Midbrain (tissue), 1 donor: ENCODE measurements around the gene PHACTR4.
"Not testable (repeated sequence)": the region's sequence is repeated elsewhere in the genome, so short reads cannot be mapped to it uniquely, and the experiment has no call there.

Experiments used
- DNase-seq: peaks from one replicate; lab custom pipeline; 2025; lab: John Stamatoyannopoulos, UW

The PHACTR4 gene

GRCh38 chr1:28503117-28503516, 133.6 kb downstream of the PHACTR4 start:
- no peak for DNase-seq

- DNase-seq = peak; percentile 97
Observed at GRCh38 chr1:28505406-28506187, 136.1 kb downstream of the PHACTR4 start, which contains the start of gene RCC1. Gene RCC1, plus strand, starts transcription at chr1:28506043. Its CDS starts 23,824 bp downstream, at chr1:28529867.

DNA sequence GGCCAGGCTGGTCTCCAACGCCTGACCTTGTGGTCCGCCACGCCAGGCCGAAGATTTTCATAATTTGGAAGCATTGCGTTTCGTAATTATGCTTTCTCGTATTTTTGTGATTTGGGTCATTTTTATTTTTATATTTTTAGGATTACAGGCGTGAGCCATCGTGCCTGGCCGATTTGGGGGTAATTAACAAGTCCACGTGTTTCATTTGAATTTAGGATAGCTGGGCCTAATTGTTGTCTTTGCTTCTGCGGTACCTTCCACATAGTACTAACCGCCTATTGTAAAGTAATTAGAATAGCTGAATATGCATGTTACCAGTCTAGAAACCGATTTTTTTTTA, 137.3 kb downstream of the PHACTR4 start:
- DNase-seq = no peak

DNA sequence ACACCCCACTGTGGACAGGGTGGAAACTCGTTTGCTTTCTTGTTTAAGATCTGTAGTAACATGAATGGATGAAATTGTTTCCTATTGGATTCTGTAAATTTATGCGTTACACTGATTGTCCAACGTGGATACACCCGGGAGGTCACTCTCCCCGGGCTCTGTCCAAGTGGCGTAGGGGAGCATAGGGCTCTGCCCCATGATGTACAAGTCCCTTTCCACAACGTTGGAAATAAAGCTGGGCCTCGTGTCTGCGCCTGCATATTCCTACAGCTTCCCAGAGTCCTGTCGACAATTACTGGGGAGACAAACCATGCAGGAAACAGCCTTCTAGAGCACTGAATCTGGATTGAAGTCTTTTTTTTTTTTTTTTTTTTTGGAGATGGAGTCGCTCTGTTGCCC, 137.7 kb downstream of the PHACTR4 start:
- no peak for DNase-seq

DNA sequence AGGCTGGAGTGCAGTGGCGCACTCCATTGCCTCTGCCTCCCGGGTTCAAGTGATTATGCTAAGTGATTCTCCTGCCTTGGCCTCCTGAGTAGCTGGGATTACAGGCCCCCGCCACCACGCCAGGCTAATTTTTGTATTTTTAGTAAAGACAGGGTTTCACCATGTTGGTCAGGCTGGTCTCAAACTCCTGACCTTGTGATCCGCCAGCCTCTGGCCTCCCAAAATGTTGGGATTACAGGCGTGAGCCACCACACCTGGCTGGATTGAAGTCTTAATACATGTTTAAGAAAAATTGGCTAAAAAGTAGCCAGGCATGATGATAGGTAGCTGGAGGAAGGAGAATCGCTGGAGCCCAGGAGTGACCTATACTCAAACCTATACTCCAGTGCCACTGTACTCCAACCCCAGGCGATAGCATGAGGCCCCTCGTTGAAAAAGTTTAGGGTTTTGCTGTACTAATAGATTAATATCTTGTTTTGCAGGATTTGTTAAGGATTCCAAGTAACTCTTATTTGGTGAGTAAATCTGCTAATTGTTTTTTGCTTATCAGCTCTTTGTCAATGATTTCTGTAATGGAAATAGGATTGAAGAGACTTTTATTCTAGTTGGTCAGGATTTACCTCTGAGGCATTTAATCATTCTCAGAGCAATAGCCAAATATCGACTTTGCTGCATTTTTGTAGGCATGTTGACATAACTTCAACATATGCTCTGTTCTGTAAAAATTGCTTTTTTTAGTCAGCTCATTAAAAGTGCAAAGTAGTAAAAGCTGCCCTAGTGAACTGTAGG, 138.3 kb downstream of the PHACTR4 start:
- no peak for DNase-seq

DNA sequence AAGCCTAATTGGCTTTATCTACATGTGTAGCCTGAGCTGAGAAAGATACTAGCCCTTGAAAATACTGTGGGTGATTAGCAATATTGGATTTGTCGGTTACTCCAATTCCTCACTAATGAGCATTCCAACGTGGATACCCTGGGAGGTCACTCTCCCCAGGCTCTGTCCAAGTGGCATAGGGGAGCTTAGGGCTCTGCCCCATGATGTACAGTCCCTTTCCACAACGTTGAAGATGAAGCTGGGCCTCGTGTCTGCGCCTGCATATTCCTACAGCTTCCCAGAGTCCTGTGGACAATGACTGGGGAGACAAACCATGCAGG, 138.9 kb downstream of the PHACTR4 start:
- no peak for DNase-seq

DNA sequence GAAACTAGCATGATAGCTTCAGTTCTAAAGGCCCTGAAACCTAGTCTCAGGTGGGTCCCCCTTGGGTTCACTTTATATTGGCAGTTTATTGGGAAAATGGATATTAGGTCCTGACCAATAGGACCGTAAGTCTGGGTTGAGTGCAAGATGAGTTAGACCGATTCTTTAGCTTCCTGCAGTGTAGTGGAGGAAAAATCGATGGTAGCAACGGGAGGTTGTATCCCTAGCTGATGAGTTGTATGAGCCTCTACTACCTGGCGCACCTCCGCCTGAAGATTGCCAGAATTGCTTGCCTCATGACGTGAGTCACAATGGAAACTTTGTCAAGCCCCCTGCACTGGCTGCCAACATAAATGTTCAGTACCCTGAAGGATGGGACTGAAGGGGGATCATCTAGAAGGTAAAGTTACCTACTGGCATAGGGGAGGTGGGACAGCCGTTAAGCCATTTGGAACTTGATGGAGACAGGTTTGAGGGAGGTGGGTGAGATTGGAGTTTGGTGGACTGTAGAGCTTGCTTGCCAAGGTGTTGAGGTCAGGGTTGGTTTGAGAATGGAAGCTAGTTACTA, 140.2 kb downstream of the PHACTR4 start:
- no peak for DNase-seq

DNA sequence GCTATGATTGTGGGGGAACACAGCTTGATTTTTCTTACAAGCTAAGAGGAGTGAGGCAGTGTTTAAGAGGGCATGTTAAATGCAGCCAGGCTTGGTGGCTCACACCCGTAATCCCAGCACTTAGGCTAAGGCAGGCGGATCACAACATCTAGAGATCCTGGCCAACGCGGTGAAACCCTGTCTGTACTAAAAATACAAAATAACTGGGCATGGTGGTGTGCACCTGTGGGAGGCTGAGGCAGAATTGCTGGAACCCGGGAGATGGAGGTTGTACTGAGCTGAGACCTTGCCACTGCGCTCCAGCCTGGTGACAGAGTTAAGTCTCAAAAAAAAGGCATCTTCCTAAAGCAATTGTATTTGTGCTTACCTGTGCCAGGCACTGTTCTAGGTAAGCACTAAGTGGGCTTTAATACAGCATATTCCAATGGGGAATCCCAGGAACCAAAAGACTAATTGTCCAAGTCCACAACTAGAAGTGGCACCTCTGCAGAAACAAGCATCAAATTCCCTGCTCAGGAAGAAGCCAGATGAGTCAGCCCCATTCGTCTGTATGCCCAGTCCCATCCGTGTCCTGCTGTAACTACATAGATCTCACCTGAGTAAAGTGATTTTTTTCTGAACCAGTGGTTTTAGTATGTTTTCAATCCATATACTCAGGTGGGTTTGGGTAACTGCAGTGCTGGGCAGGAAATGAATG, 140.9 kb downstream of the PHACTR4 start:
- DNase-seq = no peak

- no peak for DNase-seq
Observed at GRCh38 chr1:28510970-28511440, 141.5 kb downstream of the PHACTR4 start.

DNA sequence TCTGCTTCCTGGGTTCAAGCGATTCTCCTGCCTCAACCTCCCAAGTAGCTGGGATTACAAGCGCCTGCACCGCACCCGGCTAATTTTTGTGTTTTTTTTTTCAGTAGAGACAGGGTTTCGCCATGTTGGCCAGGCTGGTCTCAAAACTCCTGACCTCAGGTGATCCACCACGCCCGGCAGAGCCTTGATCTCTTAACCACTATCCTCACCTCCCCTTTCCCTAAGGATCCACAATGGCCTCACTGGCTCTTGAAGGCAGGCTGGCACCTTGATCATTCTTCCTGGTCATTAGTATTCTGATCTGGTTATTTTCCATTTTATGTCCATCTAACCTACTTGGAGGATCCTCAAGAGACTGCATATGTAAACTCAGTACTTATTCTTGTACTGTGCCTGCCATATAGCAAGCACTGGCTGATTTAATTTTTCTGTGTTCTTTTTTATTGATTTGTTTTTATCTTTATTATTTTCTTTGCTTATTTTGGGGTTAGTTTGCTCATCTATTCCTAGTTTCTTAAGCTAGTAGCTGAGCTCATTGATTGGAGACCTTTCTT, 142.6 kb downstream of the PHACTR4 start:
- no peak for DNase-seq

DNA sequence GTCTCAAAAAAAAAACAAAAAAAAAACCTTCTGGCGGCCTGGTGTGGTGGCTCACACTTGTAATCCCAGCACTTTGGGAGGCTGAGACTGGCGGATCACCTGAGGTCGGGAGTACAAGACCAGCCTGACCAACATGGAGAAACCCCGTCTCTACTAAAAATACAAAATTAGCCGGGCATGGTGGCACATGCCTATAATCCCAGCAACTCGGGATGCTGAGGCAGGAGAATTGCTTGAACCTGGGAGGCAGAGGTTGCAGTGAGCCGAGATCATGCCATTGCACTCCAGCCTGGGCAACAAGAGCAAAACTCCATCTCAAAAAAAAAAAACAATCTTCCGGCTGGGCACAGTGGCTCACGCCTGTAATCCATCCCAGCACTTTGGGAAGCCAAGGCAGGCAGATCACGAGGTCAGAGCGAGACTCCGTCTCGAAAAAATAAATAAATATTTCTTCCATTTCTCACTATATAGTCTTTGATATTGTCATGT, 144.9 kb downstream of the PHACTR4 start:
- DNase-seq = not testable (repeated sequence)

GRCh38 chr1:28516518-28516956, 147.0 kb downstream of the PHACTR4 start:
- DNase-seq = no peak

- no peak for DNase-seq
Observed at GRCh38 chr1:28517649-28517999, 148.1 kb downstream of the PHACTR4 start.

DNA sequence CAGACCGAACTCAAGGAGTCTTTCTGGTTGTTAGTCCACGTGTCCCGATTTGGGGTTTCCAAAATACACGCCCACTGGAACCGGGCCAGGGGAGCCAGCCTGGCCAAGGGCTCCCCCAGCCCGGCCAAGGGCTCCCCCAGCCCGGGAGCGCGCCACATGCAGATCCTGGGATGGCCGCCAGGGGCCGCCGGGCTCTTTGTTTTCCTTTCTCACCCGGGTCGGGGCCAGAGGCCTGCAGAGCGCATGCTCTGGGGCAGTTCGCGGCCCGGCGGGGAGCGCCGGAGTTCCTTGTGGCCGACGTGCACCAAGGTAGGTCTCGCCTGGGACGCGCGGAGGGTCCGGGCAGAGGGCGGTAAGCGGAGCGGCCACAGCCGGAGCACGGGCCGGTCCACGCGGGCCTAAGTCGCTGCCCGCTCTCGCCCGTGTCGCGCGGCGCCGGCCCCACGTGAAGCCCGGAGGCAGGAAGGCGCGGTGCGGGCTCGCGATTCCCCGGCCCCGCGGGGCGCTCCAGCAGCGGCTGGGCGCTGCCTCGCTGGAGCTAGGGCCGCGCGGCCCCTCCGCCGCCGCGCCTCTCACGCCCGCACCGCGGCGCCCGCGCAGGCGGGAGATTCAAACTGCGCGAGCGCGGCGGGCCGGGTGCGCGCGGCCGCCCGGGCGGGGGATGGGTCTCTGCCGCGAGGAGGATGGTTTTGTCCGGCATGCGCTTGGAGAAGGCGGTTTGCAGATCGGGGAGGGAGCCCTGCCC, 148.6 kb downstream of the PHACTR4 start:
- peak; percentile 89 for DNase-seq

- no peak for DNase-seq
Observed at GRCh38 chr1:28518745-28519341, 149.3 kb downstream of the PHACTR4 start.

GRCh38 chr1:28519946-28520725, 150.6 kb downstream of the PHACTR4 start:
- no peak for DNase-seq

DNA sequence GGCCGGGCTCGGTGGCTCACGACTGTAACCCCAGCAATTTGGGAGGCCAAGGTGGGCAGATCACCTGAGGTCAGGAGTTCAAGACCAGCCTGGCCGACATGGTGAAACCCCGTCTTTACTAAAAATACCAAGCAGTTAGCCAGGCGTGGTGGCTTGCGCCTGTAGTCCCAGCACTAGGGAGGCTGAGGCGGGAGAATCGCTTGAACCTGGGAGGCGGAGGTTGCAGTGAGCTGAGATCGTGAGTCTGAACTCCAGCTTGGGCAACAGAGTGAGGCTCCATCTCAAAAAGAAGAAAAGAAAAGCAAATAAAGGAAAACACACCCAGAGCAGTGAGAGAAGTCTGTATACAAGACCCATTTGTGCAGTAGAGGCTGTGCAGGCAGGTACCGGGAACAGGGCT, 151.3 kb downstream of the PHACTR4 start:
- not testable (repeated sequence) for DNase-seq

GRCh38 chr1:28521502-28522164, 152.1 kb downstream of the PHACTR4 start:
- DNase-seq = no peak

DNA sequence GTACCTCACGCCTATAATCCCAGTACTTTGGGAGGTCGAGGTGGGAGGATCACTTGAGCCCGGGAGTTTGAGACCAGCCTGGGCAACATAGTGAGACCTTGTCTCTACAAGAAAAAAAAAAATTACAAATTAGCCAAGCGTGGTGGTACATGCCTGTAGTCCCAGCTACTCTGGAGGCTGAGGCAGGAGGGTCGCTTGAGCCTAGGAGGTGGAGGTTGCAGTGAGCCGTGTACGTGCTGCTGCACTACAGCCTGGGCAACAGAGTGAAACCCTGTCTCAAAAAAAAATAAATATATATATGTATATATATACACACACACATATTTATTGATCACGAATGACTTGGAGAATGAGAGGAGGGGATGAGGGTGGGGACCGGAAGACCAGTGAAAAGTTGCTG, 153.0 kb downstream of the PHACTR4 start:
- not testable (repeated sequence) for DNase-seq
